Measurements from ENCODE around the gene OR2W1.

The OR2W1 gene

GRCh38 chr6:29045075-29045474, at the start of gene OR2W1:
TSS of gene OR2W1 (minus strand) at chr6:29045175. CDS start at chr6:29045175, 0 bp downstream.
- DNase-seq, result no peak

GRCh38 chr6:29092957-29093356, 48.0 kb upstream of the OR2W1 start:
- no peak for DNase-seq

GRCh38 chr6:29087213-29087612, 42.2 kb upstream of the OR2W1 start, which contains the start of gene OR2B3:
TSS of gene OR2B3 (minus strand) at chr6:29087313. CDS start at chr6:29087248, 65 bp downstream.
- no peak for DNase-seq

- no peak for DNase-seq
Measured at GRCh38 chr6:29082457-29082856, 37.5 kb upstream of the OR2W1 start.

- no peak for DNase-seq
Measured at GRCh38 chr6:29081312-29081711, 36.3 kb upstream of the OR2W1 start.

- no peak for DNase-seq
Measured at GRCh38 chr6:29079203-29079602, 34.2 kb upstream of the OR2W1 start.

- DNase-seq, result peak; percentile 6 to 31
Measured at GRCh38 chr6:29071831-29072723, 27.1 kb upstream of the OR2W1 start.

GRCh38 chr6:29051680-29052079, 6.7 kb upstream of the OR2W1 start:
- DNase-seq, result no peak

- no peak for DNase-seq
Measured at GRCh38 chr6:29035951-29036350, 9.0 kb downstream of the OR2W1 start.

- no peak for DNase-seq
Measured at GRCh38 chr6:29028821-29029220, 16.2 kb downstream of the OR2W1 start.

GRCh38 chr6:29025927-29026585, 18.9 kb downstream of the OR2W1 start:
- DNase-seq, result no peak

- no peak for DNase-seq
Measured at GRCh38 chr6:29021434-29021833, 23.5 kb downstream of the OR2W1 start.

- DNase-seq, result no peak
Measured at GRCh38 chr6:29019629-29020028, 25.3 kb downstream of the OR2W1 start.

- no peak for DNase-seq
Measured at GRCh38 chr6:29017428-29017802, 27.6 kb downstream of the OR2W1 start.

- DNase-seq, result peak; percentile 85 to 89
Measured at GRCh38 chr6:29016559-29017427, 28.2 kb downstream of the OR2W1 start.

GRCh38 chr6:29014729-29015608, 30.0 kb downstream of the OR2W1 start:
- no peak for DNase-seq

GRCh38 chr6:29011276-29011734, 33.7 kb downstream of the OR2W1 start:
- peak; percentile 58 to 63 for DNase-seq

GRCh38 chr6:29009358-29009757, 35.6 kb downstream of the OR2W1 start:
- DNase-seq, result no peak

- DNase-seq, result no peak
Measured at GRCh38 chr6:29008089-29008488, 36.9 kb downstream of the OR2W1 start.

- DNase-seq, result peak; percentile 91 to 98
Measured at GRCh38 chr6:29005183-29005885, 39.6 kb downstream of the OR2W1 start, which contains the start of gene ZNF311. TSS of gene ZNF311 (minus strand) at chr6:29005315. CDS start at chr6:29003954, 1,361 bp downstream.

Measured in Kasumi-1 (cell line).